SH-SY5Y (cell line): ENCODE measurements around the gene STAP2.

Experiments
- GATA2 ChIP-seq: IDR thresholded peaks from 2 replicates; pipeline ENCODE4 v1.6.1; 2011; ENCODE audit warnings: mild to moderate bottlenecking, low read depth, low read length
- GATA3 ChIP-seq: IDR thresholded peaks from 2 replicates; pipeline ENCODE4 v1.6.1; 2011; ENCODE audit warnings: low read depth, mild to moderate bottlenecking, low read length, moderate library complexity

GRCh38 chr19:4334929-4335570 is 3.6 kb downstream of the STAP2 start:
- no peak for TF ChIP-seq GATA3
- TF ChIP-seq GATA2: no peak
